B cell (primary cell): ENCODE data around the gene MRPL46. TPM values are rescaled to one million over a fixed set of nuclear protein-coding genes. Genes with fewer than 3 reads are reported as not detected.

ENCODE experiments used
- ATAC-seq: fragments of 200-7000 bp; cut with Tn5 transposase; one replicate; pipeline ENCODE4 v1.10.0; 2021; ENCODE audit warnings: low read depth, mild to moderate bottlenecking, moderate number of reproducible peaks, moderate library complexity
- CTCF ChIA-PET: fragments of 350-600 bp; sonication (Branson Sonifier 250); formaldehyde crosslinking; loops from one replicate; lab custom pipeline; 2021; ENCODE audit warnings: antibody characterized with exemption, inconsistent platforms; lab: Charles Lee
- POLR2A ChIA-PET: fragments of 350-600 bp; sonication (Branson Sonifier 250); formaldehyde crosslinking; loops from one replicate; lab custom pipeline; 2021; ENCODE audit warnings: antibody characterized with exemption; lab: Charles Lee
- DNase-seq: peaks from one replicate; pipeline ENCODE4 v3.0.0; 2013
- H2AFZ ChIP-seq: 2 replicates; pipeline ENCODE4 v1.6.1; 2012; ENCODE audit warnings: mild to moderate bottlenecking, low read depth, low read length; ENCODE audit not compliant: insufficient read depth, poor library complexity, severe bottlenecking
- H3K27ac ChIP-seq, 2 donors: 1 replicate in 1 of 2; 2 replicates in 1 of 2; pipeline ENCODE4 v1.5.1; 2012 to 2013; ENCODE audit warnings: low read length in 2 of 2, mild to moderate bottlenecking in 2 of 2, moderate library complexity in 1 of 2
- H3K27me3 ChIP-seq, 4 experiments: fragments of 200-600 bp in 1 of 4; sonication (generic) in 1 of 4; replicated peaks in 1 of 4; 1 replicate in 2 of 4; 2 replicates in 2 of 4; pipeline versions ENCODE4 v1.6.1 to v1.7.0; 2013 to 2016; ENCODE audit warnings: low read length in 3 of 4, mild to moderate bottlenecking in 2 of 4, mixed read lengths in 1 of 4, moderate library complexity in 1 of 4; ENCODE audit not compliant: insufficient read depth in 4 of 4, control insufficient read depth in 3 of 4; ENCODE audit errors: control extremely low read depth in 1 of 4
- H3K36me3 ChIP-seq, 2 experiments: replicated peaks in 1 of 2; 1 replicate in 1 of 2; 2 replicates in 1 of 2; pipeline versions ENCODE4 v1.6.1 to v1.7.1; 2013; ENCODE audit warnings: low read length in 1 of 2; ENCODE audit not compliant: insufficient read depth in 2 of 2, control insufficient read depth in 1 of 2; ENCODE audit errors: control extremely low read depth in 1 of 2, extremely low read depth in 1 of 2
- H3K4me1 ChIP-seq, 2 donors: fragments of 200-600 bp in 1 of 2; sonication (generic) in 1 of 2; 1 replicate in 1 of 2; 2 replicates in 1 of 2; pipeline versions ENCODE4 v1.5.1 to v1.6.1; 2013 to 2017; ENCODE audit warnings: low read length in 2 of 2; ENCODE audit not compliant: control insufficient read depth in 2 of 2, insufficient read depth in 2 of 2
- H3K4me2 ChIP-seq: replicated peaks from 2 replicates; pipeline ENCODE3; 2012; ENCODE audit warnings: mild to moderate bottlenecking, low read depth, low read length; ENCODE audit not compliant: poor library complexity, severe bottlenecking
- H3K4me3 ChIP-seq, 5 experiments: fragments of 200-600 bp in 1 of 5; sonication (generic) in 1 of 5; 1 replicate in 3 of 5; 2 replicates in 2 of 5; pipeline versions ENCODE4 v1.5.1 to v1.7.0; 2011 to 2016; ENCODE audit warnings: low read length in 4 of 5, mild to moderate bottlenecking in 4 of 5, low read depth in 2 of 5, control low read depth in 1 of 5, moderate library complexity in 1 of 5; ENCODE audit not compliant: insufficient read depth in 1 of 5; ENCODE audit errors: control extremely low read depth in 1 of 5, extremely low read depth in 1 of 5
- H3K79me2 ChIP-seq: fragments of 200-600 bp; sonication (generic); one replicate; pipeline ENCODE4 v1.6.0; 2016; ENCODE audit warnings: low read length; ENCODE audit not compliant: control insufficient read depth, insufficient read depth
- H3K9ac ChIP-seq: fragments of 200-600 bp; sonication (generic); 2 replicates; pipeline ENCODE4 v1.6.1; 2017; ENCODE audit warnings: mild to moderate bottlenecking, low read length, moderate library complexity
- H3K9me3 ChIP-seq, 3 donors: one replicate each; pipeline versions ENCODE4 v1.6.1 to v1.7.1; 2013; ENCODE audit warnings: low read length in 2 of 3; ENCODE audit not compliant: control insufficient read depth in 2 of 3, insufficient read depth in 1 of 3; ENCODE audit errors: control extremely low read depth in 1 of 3
- H4K20me1 ChIP-seq: 2 replicates; pipeline ENCODE4 v1.6.0; 2012; ENCODE audit warnings: mild to moderate bottlenecking, low read length; ENCODE audit not compliant: insufficient read depth, control insufficient read depth, poor library complexity, severe bottlenecking
- H3K27ac Mint-ChIP-seq: one replicate; pipeline ENCODE4 v1.8.0; 2021; ENCODE audit warnings: mixed read lengths
- H3K27me3 Mint-ChIP-seq: one replicate; pipeline ENCODE4 v1.8.0; 2021; ENCODE audit warnings: mixed read lengths
- H3K4me1 Mint-ChIP-seq: one replicate; pipeline ENCODE4 v1.8.0; 2021; ENCODE audit warnings: mixed read lengths
- H3K4me3 Mint-ChIP-seq: one replicate; pipeline ENCODE4 v1.8.0; 2021; ENCODE audit warnings: mixed read lengths
- H3K9me3 Mint-ChIP-seq: one replicate; pipeline ENCODE4 v1.8.0; 2022; ENCODE audit warnings: mixed read lengths; ENCODE audit not compliant: insufficient read depth
- EZH2 ChIP-seq: IDR thresholded peaks from 2 replicates; pipeline ENCODE4 v1.6.1; 2012; ENCODE audit warnings: borderline replicate concordance, low read depth, mild to moderate bottlenecking, moderate library complexity, low read length; ENCODE audit not compliant: insufficient read depth, poor library complexity, severe bottlenecking
- WGBS: methylation state at CpG from one replicate; pipeline ENCODE4 v1.1.5; 2013; ENCODE audit warnings: missing lambda C conversion rate; ENCODE audit not compliant: insufficient coverage; 5-methylcytosine and 5-hydroxymethylcytosine counted together
- intact Hi-C: fragments of 100-400 bp; cut with micrococcal nuclease; formaldehyde crosslinking; loops from one replicate; pipeline ENCODE4 v1.10.0; 2022
- polyA plus RNA-seq: library from polyadenylated mRNA; depleted of rRNA; stranded (reverse); fragments of >200 nt; gene quantifications from 2 replicates; pipeline ENCODE4 v1.2.3, GENCODE V29; 2012
- total RNA-seq, 2 donors: library from RNA; stranded (reverse); fragments of 120-200 nt in 1 of 2; gene quantifications; 1 replicate in 1 of 2; 2 replicates in 1 of 2; pipeline versions ENCODE4 v1.2.3 to v1.2.4, GENCODE V29; 2013 to 2022
- TF ChIP-seq, protein P1 (sequence below): fragments of 200-600 bp; IDR thresholded peaks from one replicate; pipeline ENCODE4 v1.8.0; 2022; ENCODE audit warnings: antibody characterized with exemption, mild to moderate bottlenecking

Gene MRPL46
- total and polyA plus RNA-seq, 2 donors (not counting 1 experiment from before 2014, with no cell fraction given), result 14.3 to 24.6 TPM

GRCh38 chr15:88428053-88428452 lies 39.1 kb downstream of the MRPL46 start:
- H3K4me1 ChIP-seq, result no peaks in the 10 kb centered on the region
- no peak overlapping the region for H3K4me3 ChIP-seq
- Mint-ChIP-seq H3K4me1 (no peaks in the 10 kb centered on the region), H3K4me3 (no peak overlapping the region), H3K27ac (no peak overlapping the region), H3K27me3 (peaks cover 42% of the 10 kb centered on the region), H3K9me3 (no peaks in the 10 kb centered on the region)
- no peaks in the 10 kb centered on the region for H3K9me3 ChIP-seq
- DNase-seq (no peak), ATAC-seq (no peak)
- WGBS, result 67% methylated on average over 7 of the region's 9 CpGs
- ChIA-PET CTCF (no interaction called here), POLR2A (no interaction called here)
- H3K36me3 ChIP-seq, result no peaks in the 10 kb centered on the region
- H3K4me2 ChIP-seq, result no peak overlapping the region
- H3K27ac ChIP-seq, result no peak overlapping the region
- H3K79me2 ChIP-seq, result no peaks in the 10 kb centered on the region
- H2AFZ ChIP-seq, result no peak overlapping the region
- H3K9ac ChIP-seq, result no peak overlapping the region
- intact Hi-C loops, result no loop called here
- H3K27me3 ChIP-seq, result peaks cover 0 to 4% (median 0%) of the 10 kb centered on the region in 4 experiments
- no peaks in the 10 kb centered on the region for H4K20me1 ChIP-seq
- TF ChIP-seq, protein P1, sequence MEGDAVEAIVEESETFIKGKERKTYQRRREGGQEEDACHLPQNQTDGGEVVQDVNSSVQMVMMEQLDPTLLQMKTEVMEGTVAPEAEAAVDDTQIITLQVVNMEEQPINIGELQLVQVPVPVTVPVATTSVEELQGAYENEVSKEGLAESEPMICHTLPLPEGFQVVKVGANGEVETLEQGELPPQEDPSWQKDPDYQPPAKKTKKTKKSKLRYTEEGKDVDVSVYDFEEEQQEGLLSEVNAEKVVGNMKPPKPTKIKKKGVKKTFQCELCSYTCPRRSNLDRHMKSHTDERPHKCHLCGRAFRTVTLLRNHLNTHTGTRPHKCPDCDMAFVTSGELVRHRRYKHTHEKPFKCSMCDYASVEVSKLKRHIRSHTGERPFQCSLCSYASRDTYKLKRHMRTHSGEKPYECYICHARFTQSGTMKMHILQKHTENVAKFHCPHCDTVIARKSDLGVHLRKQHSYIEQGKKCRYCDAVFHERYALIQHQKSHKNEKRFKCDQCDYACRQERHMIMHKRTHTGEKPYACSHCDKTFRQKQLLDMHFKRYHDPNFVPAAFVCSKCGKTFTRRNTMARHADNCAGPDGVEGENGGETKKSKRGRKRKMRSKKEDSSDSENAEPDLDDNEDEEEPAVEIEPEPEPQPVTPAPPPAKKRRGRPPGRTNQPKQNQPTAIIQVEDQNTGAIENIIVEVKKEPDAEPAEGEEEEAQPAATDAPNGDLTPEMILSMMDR, result no peak
- no peak for TF ChIP-seq EZH2

DNA sequence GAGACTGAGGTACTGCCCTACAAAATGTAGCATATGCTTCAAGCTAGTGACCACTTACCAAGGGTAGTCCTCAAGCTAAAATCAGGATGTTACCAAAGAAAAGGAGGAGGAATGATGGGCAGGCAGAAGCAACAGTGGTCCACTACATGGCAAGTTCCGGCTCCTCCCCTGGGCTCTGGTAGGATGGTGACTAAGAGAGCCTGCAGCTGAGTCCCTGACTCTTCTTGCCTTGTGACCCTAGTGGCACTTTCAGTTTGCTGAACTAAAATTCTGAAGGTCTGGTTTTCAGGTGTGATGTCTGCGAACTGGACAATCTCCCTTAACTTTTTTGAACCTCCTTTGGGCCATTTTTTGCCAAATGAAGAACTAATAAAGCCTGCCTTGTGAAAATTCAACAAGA lies 40.9 kb downstream of the MRPL46 start:
- Histone ChIP-seq H3K4me1 (no peaks in the 10 kb centered on the region), H2AFZ (no peak overlapping the region), H3K9me3 (no peaks in the 10 kb centered on the region), H3K4me2 (no peak overlapping the region), H4K20me1 (no peaks in the 10 kb centered on the region), H3K9ac (no peak overlapping the region), H3K36me3 (no peaks in the 10 kb centered on the region), H3K4me3 (no peak overlapping the region), H3K79me2 (no peaks in the 10 kb centered on the region), H3K27ac (no peak overlapping the region), H3K27me3 (peaks cover 0 to 4% (median 0%) of the 10 kb centered on the region in 4 experiments)
- H3K27ac Mint-ChIP-seq, result no peak overlapping the region
- no peaks in the 10 kb centered on the region for H3K4me1 Mint-ChIP-seq
- no peaks in the 10 kb centered on the region for H3K9me3 Mint-ChIP-seq
- 85% methylated on average over 2 of the region's 2 CpGs for WGBS
- intact Hi-C loops, result no loop called here
- no peak for DNase-seq
- no peak for ATAC-seq
- ChIA-PET POLR2A (no interaction called here), CTCF (no interaction called here)
- TF ChIP-seq, protein P1, result no peak
- H3K27me3 Mint-ChIP-seq, result peaks cover 42% of the 10 kb centered on the region
- H3K4me3 Mint-ChIP-seq, result no peak overlapping the region
